ENCODE measurements around the gene RREB1.
A peak's percentile ranks its signal among the peaks of the same experiment; 100 is the strongest.

Gene RREB1

GRCh38 chr6:7241709-7242645 is 134.2 kb downstream of the RREB1 start:
- ChIA-PET POLR2A (ENCODE audit: low non-redundant PET) (no interaction called here), CTCF (interaction anchor here (0.8 kb wide), 1 partner anchor 243 kb away, joined by 4 read pairs; no protein-coding TSS in a partner anchor)
- TF ChIP-seq CTCF (conservative IDR thresholded peaks at IDR 0.05; ENCODE audit: low read depth): no peak
- no peak for DNase-seq (ENCODE audit: low spot score)
- peak overlapping the region; percentile 52 for H3K27ac ChIP-seq

- TF ChIP-seq CTCF (conservative IDR thresholded peaks at IDR 0.05; ENCODE audit: low read depth): no peak
- no peak for DNase-seq (ENCODE audit: low spot score)
- peak overlapping the region; percentile 72 for H3K27ac ChIP-seq
- ChIA-PET CTCF (interaction anchor here (0.6 to 1.0 kb wide), 2 partner anchors 351 to 896 kb away, joined by 3 read pairs; no protein-coding TSS in a partner anchor), POLR2A (ENCODE audit: low non-redundant PET) (no interaction called here)
Observed at GRCh38 chr6:7242835-7243178, 135.0 kb downstream of the RREB1 start.

- ChIA-PET POLR2A (ENCODE audit: low non-redundant PET) (interaction anchor here (0.7 kb wide), 1 partner anchor 73 kb away, joined by 5 read pairs; no protein-coding TSS in a partner anchor), CTCF (interaction anchor here (0.5 to 1.1 kb wide), 10 partner anchors 32 to 897 kb away, joined by 3 to 6 read pairs (median 3); no protein-coding TSS in a partner anchor)
- TF ChIP-seq CTCF (conservative IDR thresholded peaks at IDR 0.05; ENCODE audit: low read depth): peak; percentile 91
- DNase-seq (ENCODE audit: low spot score): peak; percentile 71
- H3K27ac ChIP-seq: peak overlapping the region; percentile 72
Observed at GRCh38 chr6:7243179-7243981, 135.6 kb downstream of the RREB1 start.

- TF ChIP-seq CTCF (conservative IDR thresholded peaks at IDR 0.05; ENCODE audit: low read depth): no peak
- POLR2A ChIA-PET (ENCODE audit: low non-redundant PET): no interaction called here
- CTCF ChIA-PET: no interaction called here
- no peak overlapping the region; the same call in 1 of the 2 replicates for H3K27ac ChIP-seq
- no peak for DNase-seq (ENCODE audit: low spot score)
Observed at GRCh38 chr6:7245668-7246393, 138.1 kb downstream of the RREB1 start.

- ChIA-PET CTCF (no interaction called here), POLR2A (ENCODE audit: low non-redundant PET) (no interaction called here)
- H3K27ac ChIP-seq: 0 out of 2 replicates have a peak overlapping the region, but pooled peaks have one; percentile 19
- DNase-seq (ENCODE audit: low spot score): no peak
- TF ChIP-seq CTCF (conservative IDR thresholded peaks at IDR 0.05; ENCODE audit: low read depth): no peak
Observed at GRCh38 chr6:7246401-7247178, 138.8 kb downstream of the RREB1 start.
